Right atrium auricular region (tissue), 2 donors: ENCODE data around the gene IFITM5. TPM values are rescaled to one million over a fixed set of nuclear protein-coding genes. Genes with fewer than 3 reads are reported as not detected.

Experiments used
- DNase-seq: peaks from one replicate; pipeline ENCODE4 v3.0.0-alpha.2; 2019; ENCODE audit warnings: low spot score
- H3K27ac ChIP-seq, 2 donors: fragments of 200-600 bp; sonication (generic); 1 replicate in 1 of 2; 2 replicates in 1 of 2; pipeline ENCODE4 v1.5.1; 2016 to 2019
- H3K27me3 ChIP-seq, 2 donors: fragments of 200-600 bp; sonication (generic); one replicate each; pipeline versions ENCODE4 v1.5.1 to v1.6.0; 2017 to 2019
- H3K36me3 ChIP-seq: fragments of 200-600 bp; sonication (generic); one replicate; pipeline ENCODE4 v1.5.1; 2016
- H3K4me1 ChIP-seq, 2 donors: fragments of 200-600 bp; sonication (generic); one replicate each; pipeline versions ENCODE4 v1.5.1 to v1.6.0; 2017 to 2019
- H3K4me3 ChIP-seq, 2 donors: fragments of 200-600 bp; sonication (generic); 1 replicate in 1 of 2; 2 replicates in 1 of 2; pipeline ENCODE4 v1.5.1; 2017 to 2019; ENCODE audit warnings: mild to moderate bottlenecking in 1 of 2, moderate library complexity in 1 of 2
- H3K9me3 ChIP-seq, 2 donors: fragments of 200-600 bp; sonication (generic); one replicate each; pipeline ENCODE4 v1.5.1; 2019
- total RNA-seq, 2 donors: library from RNA; depleted of rRNA; stranded (reverse); fragments of >200 nt; gene quantifications; one replicate each; pipeline ENCODE4 v1.1.0, GENCODE V29; 2016
- TF ChIP-seq, protein P1 (sequence below), 2 donors: fragments of 200-600 bp; sonication (generic); IDR thresholded peaks; one replicate each; pipeline ENCODE4 v1.5.1; 2019; ENCODE audit warnings: antibody characterized with exemption in 2 of 2

Gene IFITM5
- total RNA-seq: not detected

DNA sequence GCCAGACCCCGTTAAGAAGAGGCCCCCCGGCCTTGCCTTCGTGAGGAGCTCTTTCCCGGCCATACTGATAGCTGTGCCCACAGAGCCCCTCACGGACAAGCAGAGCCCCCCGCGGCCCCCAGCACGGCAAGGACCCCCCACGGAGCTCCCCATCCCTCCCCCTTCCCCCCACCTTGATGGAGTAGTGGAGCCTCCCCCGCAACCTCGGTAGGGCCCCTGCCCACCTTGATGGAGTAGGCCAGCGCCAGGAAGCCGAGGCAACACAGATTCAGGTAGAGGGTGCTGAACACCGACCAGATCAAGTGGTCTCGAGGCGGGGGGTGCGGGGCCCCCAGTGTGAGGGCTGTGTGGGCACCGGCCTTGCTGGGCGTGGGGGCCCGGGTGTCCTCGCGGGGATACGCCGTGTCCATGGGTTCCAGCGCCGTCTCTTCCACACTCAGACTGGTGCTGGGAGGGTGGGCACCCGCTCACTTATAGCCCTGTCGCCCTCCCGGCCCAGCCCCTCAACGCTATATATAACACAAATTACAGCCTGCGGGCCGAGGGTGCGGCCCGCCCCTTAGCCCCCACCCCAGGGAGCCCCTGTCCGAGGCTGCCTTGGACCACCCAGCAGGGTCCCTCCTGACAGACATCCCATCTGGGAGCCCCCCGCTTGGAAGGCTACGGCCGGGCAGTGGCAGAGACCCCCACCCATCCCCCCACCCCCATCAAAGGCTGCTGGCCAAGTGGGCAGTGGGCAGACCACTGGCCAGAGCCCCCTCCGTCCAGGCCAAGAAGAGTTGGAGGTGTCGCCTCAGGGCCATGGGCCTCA is at the start of gene IFITM5:
Gene IFITM5, minus strand, starts transcription at position 446 of the 811 bp plus-strand sequence. Its CDS starts 36 bp downstream, at position 410.
- Histone ChIP-seq H3K4me1 (peaks cover 0 to 7% of the 10 kb centered on the region in 2 donors), H3K27ac (no peak within 1 kb of the TSS), H3K36me3 (no peaks in the 10 kb centered on the region), H3K9me3 (no peaks in the 10 kb centered on the region), H3K4me3 (no peak within 1 kb of the TSS), H3K27me3 (peaks cover 0 to 9% of the 10 kb centered on the region in 2 donors)
- DNase-seq: no peak
- TF ChIP-seq, protein P1, sequence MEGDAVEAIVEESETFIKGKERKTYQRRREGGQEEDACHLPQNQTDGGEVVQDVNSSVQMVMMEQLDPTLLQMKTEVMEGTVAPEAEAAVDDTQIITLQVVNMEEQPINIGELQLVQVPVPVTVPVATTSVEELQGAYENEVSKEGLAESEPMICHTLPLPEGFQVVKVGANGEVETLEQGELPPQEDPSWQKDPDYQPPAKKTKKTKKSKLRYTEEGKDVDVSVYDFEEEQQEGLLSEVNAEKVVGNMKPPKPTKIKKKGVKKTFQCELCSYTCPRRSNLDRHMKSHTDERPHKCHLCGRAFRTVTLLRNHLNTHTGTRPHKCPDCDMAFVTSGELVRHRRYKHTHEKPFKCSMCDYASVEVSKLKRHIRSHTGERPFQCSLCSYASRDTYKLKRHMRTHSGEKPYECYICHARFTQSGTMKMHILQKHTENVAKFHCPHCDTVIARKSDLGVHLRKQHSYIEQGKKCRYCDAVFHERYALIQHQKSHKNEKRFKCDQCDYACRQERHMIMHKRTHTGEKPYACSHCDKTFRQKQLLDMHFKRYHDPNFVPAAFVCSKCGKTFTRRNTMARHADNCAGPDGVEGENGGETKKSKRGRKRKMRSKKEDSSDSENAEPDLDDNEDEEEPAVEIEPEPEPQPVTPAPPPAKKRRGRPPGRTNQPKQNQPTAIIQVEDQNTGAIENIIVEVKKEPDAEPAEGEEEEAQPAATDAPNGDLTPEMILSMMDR (IDR thresholded peaks at IDR 0.05): no peak

DNA sequence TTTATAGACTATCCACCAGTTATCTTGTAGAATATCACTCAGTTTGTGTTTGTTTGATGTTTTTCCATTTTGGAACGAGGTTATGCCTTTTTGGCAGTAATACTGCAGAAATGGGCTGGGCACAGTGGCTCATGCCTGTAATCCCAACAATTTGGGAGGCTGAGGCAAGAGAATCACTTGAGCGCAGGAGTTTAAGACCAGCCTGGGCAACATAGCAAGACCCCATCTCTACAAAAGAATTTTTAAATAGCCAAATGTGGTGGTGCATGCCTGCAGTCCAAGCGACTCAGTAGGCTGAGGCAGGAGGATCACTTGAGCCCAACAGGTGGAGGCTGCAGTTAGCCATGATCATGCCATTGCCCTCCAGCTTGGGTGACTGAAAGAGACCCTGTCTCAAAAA is 47.2 kb upstream of the IFITM5 start:
- TF ChIP-seq, protein P1 (IDR thresholded peaks at IDR 0.05): no peak
- Histone ChIP-seq H3K9me3 (no peaks in the 10 kb centered on the region), H3K27me3 (no peaks in the 10 kb centered on the region), H3K4me1 (no peaks in the 10 kb centered on the region), H3K27ac (no peak overlapping the region), H3K4me3 (no peak overlapping the region), H3K36me3 (no peaks in the 10 kb centered on the region)
- no peak for DNase-seq

DNA sequence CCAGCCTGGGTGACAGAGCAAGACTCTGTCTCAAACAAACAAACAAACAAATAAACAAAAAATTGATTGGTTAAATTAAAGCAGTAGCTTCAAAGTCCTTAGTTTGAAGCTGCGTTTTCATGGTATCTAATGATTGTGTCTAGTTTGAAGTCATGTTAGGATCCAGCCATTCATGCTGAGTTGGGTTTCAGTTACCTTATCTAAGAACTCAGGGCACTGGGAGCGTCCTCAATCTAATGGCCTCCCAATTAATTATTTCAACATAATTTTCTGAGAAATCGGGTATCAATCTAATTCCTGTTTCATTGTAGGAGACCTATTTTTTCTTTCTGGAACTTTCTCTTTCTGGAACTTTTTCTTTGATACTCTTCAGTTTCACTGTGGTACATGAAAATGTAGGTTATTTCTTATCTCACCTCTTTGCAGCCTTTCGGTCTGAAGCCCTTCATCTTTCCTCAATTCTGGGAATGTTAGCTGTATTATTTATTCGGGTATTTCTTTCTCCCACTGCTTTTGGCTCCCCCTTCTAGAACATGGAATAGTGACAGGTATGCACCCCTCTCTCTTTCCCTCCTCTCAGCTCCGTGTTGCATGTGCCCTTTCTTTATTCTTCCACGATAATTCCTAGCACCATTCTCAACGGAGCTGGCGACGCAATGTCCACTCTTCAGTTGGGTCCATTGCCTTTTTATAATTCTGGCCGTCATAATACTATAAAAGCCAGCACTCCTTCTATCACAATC is 45.7 kb upstream of the IFITM5 start:
- Histone ChIP-seq H3K9me3 (no peaks in the 10 kb centered on the region), H3K36me3 (no peaks in the 10 kb centered on the region), H3K4me3 (no peak overlapping the region)

DNA sequence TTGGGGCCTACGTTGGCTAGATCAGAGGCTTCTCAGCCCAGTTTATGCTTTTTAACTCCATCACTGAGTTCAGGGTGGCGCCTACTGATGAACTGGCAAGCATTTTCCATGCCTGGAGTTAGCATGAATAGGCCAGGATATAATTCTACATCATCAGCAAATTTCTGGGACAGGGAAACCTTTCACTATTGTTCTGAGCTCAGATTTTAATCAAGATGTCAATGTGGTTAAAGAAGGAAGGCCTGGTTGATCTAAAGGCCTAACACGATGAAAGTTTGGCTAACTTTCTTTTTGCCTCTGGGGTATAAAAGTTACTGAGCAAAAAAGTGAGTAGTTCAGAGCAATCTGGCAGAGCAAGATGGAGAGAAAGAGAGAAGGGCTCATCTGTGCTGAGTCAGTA is 43.0 kb upstream of the IFITM5 start:
- Histone ChIP-seq H3K27ac (no peak overlapping the region), H3K4me3 (no peak overlapping the region), H3K9me3 (no peaks in the 10 kb centered on the region), H3K36me3 (no peaks in the 10 kb centered on the region), H3K27me3 (no peaks in the 10 kb centered on the region), H3K4me1 (no peaks in the 10 kb centered on the region)
- DNase-seq: no peak
- TF ChIP-seq, protein P1 (IDR thresholded peaks at IDR 0.05): no peak

More for the DNA sequence above, 45.7 kb upstream of the IFITM5 start:
- H3K4me1 ChIP-seq: no peaks in the 10 kb centered on the region
- H3K27me3 ChIP-seq: no peaks in the 10 kb centered on the region
- no peak overlapping the region for H3K27ac ChIP-seq
- no peak for DNase-seq
- TF ChIP-seq, protein P1 (IDR thresholded peaks at IDR 0.05): no peak

DNA sequence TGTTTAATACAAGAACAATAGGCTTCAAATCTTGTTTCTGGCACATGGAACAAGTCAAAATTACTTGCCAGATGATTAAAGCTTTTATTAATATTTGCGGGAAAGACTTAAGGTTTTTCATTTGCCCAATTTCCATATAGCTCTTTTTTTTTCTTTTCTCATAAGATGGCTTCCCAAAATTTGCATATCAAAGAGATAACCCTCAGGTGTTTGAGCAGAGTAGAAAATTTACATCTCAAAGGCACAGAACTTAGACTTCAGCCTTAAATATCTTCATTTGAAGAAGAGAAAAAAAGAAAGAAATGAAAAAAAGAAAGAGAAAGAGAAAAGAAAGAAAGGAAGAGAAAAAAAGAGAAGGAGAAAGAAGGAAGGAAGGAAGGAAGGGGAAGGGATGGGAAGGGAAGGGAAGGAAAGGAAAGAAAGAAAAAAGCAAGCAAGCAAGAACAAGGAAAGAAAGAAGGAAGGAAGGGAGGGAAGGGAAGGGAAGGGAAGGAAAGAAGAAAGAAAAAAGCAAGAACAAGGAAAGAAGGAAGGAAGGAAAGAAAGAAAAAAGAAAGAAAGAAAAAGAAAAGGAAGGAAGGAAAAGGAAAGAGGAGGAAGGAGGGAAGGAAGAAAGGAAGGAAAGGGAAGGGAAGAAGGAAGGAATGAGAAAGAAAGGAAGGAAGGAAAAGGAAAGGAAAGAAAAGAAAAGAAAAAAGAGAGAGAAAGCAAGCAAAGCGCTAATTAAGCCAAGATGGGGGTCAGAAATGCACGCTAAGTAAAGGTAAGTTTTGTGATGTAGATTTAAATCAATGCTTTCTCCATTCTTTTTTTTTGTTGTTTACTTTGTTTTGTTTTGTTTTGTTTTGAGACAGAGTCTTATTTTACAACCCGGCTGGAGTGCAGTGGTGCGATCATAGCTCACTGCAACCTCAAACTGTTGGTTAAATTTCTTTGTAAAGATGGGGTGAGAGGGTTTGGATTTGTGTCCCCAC is 41.5 kb upstream of the IFITM5 start:
- H3K36me3 ChIP-seq: no peaks in the 10 kb centered on the region
- H3K4me3 ChIP-seq: no peak overlapping the region
- H3K9me3 ChIP-seq: no peaks in the 10 kb centered on the region
- TF ChIP-seq, protein P1 (IDR thresholded peaks at IDR 0.05): no peak
- DNase-seq: no peak
- no peaks in the 10 kb centered on the region for H3K27me3 ChIP-seq
- H3K4me1 ChIP-seq: peaks cover 0 to 9% of the 10 kb centered on the region in 2 donors
- H3K27ac ChIP-seq: no peak overlapping the region
